Measurements from ENCODE around the gene STX16.

DNA sequence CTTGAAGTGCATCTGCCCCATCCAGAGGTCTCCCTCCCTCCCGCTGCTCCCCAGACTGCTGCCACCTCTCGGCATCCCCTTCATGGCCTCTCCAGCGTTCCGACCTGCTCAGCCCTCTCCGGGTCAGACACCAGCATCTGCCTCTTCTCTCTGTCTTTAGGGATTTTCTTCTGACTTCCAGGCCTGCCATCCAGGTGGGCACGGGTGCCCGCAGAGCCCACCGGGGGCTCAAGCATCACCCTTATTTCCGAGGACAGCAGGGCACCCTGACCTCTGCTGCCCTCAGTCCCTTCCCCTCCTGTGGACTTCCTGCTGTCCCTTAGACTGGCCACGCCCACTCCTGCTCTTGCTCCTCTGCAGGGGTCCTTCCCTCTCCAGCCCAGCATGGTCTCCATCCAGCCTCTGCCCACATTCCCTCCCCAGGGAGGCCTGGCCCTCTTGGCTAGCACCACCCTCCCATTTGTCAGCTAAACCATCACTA, 44.9 kb downstream of the STX16 start:
- TF ChIP-seq EZH2 (IDR thresholded peaks at IDR 0.05; ENCODE audit: low read length, missing control alignments): no peak
- TF ChIP-seq, protein P1, sequence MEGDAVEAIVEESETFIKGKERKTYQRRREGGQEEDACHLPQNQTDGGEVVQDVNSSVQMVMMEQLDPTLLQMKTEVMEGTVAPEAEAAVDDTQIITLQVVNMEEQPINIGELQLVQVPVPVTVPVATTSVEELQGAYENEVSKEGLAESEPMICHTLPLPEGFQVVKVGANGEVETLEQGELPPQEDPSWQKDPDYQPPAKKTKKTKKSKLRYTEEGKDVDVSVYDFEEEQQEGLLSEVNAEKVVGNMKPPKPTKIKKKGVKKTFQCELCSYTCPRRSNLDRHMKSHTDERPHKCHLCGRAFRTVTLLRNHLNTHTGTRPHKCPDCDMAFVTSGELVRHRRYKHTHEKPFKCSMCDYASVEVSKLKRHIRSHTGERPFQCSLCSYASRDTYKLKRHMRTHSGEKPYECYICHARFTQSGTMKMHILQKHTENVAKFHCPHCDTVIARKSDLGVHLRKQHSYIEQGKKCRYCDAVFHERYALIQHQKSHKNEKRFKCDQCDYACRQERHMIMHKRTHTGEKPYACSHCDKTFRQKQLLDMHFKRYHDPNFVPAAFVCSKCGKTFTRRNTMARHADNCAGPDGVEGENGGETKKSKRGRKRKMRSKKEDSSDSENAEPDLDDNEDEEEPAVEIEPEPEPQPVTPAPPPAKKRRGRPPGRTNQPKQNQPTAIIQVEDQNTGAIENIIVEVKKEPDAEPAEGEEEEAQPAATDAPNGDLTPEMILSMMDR (conservative IDR thresholded peaks at IDR 0.05 in 1 of 2, IDR thresholded peaks at IDR 0.05 in 1 of 2; ENCODE audit: low read depth in 1 of 2, low read length in 2 of 2): no peak
